Measurements from ENCODE around the gene OR6Q1. TPM values are rescaled to one million over a fixed set of nuclear protein-coding genes. Genes with fewer than 3 reads are reported as not detected.

The OR6Q1 gene
- total and polyA plus RNA-seq, 2 of the 13 experiments (the other 11 are each of a cell fraction or from before 2014, with no cell fraction given) = not detected

DNA sequence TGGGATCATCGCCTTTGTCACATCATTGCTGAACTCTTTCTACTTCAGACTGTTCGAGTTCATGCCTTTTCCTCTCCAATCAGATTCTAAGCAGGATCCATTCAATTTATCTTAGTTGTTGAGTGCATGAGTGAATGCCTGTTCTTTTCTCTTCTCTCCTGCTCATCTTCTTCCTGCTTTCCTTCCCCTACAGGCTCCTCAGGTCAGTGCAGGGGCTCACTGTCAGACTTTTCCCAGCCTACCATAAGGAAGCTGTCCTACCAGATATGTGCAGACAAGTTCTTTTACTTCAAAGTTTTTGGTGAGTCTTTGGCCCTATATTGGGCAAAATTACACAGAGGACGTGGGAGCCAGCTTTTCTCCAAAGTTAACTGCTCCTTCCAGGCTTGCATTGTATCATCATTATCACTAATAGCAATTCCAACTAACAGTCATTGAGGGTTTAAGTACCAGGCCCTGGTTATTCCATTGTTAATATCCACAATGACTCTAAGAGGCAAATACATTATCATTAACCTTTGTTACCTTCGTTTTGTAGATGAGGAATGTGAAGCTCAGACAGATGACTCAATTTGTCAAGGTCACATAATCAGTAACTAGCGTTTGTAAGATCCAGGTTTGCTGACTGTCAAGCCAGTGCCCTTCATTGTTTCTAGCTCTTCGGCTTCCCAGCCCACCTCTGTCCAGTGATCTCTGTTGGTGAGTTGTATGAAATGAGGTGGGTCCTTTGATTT lies 30.4 kb downstream of the OR6Q1 start (continued):
- TF ChIP-seq, protein P1, sequence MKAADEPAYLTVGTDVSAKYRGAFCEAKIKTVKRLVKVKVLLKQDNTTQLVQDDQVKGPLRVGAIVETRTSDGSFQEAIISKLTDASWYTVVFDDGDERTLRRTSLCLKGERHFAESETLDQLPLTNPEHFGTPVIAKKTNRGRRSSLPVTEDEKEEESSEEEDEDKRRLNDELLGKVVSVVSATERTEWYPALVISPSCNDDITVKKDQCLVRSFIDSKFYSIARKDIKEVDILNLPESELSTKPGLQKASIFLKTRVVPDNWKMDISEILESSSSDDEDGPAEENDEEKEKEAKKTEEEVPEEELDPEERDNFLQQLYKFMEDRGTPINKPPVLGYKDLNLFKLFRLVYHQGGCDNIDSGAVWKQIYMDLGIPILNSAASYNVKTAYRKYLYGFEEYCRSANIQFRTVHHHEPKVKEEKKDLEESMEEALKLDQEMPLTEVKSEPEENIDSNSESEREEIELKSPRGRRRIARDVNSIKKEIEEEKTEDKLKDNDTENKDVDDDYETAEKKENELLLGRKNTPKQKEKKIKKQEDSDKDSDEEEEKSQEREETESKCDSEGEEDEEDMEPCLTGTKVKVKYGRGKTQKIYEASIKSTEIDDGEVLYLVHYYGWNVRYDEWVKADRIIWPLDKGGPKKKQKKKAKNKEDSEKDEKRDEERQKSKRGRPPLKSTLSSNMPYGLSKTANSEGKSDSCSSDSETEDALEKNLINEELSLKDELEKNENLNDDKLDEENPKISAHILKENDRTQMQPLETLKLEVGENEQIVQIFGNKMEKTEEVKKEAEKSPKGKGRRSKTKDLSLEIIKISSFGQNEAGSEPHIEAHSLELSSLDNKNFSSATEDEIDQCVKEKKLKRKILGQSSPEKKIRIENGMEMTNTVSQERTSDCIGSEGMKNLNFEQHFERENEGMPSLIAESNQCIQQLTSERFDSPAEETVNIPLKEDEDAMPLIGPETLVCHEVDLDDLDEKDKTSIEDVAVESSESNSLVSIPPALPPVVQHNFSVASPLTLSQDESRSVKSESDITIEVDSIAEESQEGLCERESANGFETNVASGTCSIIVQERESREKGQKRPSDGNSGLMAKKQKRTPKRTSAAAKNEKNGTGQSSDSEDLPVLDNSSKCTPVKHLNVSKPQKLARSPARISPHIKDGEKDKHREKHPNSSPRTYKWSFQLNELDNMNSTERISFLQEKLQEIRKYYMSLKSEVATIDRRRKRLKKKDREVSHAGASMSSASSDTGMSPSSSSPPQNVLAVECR (CRISPR knock-in tag; IDR thresholded peaks at IDR 0.05; ENCODE audit: borderline replicate concordance) = no peak
- TF ChIP-seq, protein P2, sequence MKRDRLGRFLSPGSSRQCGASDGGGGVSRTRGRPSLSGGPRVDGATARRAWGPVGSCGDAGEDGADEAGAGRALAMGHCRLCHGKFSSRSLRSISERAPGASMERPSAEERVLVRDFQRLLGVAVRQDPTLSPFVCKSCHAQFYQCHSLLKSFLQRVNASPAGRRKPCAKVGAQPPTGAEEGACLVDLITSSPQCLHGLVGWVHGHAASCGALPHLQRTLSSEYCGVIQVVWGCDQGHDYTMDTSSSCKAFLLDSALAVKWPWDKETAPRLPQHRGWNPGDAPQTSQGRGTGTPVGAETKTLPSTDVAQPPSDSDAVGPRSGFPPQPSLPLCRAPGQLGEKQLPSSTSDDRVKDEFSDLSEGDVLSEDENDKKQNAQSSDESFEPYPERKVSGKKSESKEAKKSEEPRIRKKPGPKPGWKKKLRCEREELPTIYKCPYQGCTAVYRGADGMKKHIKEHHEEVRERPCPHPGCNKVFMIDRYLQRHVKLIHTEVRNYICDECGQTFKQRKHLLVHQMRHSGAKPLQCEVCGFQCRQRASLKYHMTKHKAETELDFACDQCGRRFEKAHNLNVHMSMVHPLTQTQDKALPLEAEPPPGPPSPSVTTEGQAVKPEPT (CRISPR knock-in tag; IDR thresholded peaks at IDR 0.05; ENCODE audit: low read depth) = no peak
- TF ChIP-seq, protein P3, sequence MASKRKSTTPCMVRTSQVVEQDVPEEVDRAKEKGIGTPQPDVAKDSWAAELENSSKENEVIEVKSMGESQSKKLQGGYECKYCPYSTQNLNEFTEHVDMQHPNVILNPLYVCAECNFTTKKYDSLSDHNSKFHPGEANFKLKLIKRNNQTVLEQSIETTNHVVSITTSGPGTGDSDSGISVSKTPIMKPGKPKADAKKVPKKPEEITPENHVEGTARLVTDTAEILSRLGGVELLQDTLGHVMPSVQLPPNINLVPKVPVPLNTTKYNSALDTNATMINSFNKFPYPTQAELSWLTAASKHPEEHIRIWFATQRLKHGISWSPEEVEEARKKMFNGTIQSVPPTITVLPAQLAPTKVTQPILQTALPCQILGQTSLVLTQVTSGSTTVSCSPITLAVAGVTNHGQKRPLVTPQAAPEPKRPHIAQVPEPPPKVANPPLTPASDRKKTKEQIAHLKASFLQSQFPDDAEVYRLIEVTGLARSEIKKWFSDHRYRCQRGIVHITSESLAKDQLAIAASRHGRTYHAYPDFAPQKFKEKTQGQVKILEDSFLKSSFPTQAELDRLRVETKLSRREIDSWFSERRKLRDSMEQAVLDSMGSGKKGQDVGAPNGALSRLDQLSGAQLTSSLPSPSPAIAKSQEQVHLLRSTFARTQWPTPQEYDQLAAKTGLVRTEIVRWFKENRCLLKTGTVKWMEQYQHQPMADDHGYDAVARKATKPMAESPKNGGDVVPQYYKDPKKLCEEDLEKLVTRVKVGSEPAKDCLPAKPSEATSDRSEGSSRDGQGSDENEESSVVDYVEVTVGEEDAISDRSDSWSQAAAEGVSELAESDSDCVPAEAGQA (IDR thresholded peaks at IDR 0.05; ENCODE audit: low read depth) = no peak
- TF ChIP-seq, protein P3 (CRISPR knock-in tag; IDR thresholded peaks at IDR 0.05; ENCODE audit: borderline replicate concordance) = no peak
- peak; percentile 80 for TF ChIP-seq HMG20A (CRISPR knock-in tag; IDR thresholded peaks at IDR 0.05; ENCODE audit: borderline replicate concordance)
- TF ChIP-seq ZNF136 (CRISPR knock-in tag; IDR thresholded peaks at IDR 0.05; ENCODE audit: low read depth) = peak; percentile 22; the same call in 1 of the 2 replicates
- TF ChIP-seq, protein P4, sequence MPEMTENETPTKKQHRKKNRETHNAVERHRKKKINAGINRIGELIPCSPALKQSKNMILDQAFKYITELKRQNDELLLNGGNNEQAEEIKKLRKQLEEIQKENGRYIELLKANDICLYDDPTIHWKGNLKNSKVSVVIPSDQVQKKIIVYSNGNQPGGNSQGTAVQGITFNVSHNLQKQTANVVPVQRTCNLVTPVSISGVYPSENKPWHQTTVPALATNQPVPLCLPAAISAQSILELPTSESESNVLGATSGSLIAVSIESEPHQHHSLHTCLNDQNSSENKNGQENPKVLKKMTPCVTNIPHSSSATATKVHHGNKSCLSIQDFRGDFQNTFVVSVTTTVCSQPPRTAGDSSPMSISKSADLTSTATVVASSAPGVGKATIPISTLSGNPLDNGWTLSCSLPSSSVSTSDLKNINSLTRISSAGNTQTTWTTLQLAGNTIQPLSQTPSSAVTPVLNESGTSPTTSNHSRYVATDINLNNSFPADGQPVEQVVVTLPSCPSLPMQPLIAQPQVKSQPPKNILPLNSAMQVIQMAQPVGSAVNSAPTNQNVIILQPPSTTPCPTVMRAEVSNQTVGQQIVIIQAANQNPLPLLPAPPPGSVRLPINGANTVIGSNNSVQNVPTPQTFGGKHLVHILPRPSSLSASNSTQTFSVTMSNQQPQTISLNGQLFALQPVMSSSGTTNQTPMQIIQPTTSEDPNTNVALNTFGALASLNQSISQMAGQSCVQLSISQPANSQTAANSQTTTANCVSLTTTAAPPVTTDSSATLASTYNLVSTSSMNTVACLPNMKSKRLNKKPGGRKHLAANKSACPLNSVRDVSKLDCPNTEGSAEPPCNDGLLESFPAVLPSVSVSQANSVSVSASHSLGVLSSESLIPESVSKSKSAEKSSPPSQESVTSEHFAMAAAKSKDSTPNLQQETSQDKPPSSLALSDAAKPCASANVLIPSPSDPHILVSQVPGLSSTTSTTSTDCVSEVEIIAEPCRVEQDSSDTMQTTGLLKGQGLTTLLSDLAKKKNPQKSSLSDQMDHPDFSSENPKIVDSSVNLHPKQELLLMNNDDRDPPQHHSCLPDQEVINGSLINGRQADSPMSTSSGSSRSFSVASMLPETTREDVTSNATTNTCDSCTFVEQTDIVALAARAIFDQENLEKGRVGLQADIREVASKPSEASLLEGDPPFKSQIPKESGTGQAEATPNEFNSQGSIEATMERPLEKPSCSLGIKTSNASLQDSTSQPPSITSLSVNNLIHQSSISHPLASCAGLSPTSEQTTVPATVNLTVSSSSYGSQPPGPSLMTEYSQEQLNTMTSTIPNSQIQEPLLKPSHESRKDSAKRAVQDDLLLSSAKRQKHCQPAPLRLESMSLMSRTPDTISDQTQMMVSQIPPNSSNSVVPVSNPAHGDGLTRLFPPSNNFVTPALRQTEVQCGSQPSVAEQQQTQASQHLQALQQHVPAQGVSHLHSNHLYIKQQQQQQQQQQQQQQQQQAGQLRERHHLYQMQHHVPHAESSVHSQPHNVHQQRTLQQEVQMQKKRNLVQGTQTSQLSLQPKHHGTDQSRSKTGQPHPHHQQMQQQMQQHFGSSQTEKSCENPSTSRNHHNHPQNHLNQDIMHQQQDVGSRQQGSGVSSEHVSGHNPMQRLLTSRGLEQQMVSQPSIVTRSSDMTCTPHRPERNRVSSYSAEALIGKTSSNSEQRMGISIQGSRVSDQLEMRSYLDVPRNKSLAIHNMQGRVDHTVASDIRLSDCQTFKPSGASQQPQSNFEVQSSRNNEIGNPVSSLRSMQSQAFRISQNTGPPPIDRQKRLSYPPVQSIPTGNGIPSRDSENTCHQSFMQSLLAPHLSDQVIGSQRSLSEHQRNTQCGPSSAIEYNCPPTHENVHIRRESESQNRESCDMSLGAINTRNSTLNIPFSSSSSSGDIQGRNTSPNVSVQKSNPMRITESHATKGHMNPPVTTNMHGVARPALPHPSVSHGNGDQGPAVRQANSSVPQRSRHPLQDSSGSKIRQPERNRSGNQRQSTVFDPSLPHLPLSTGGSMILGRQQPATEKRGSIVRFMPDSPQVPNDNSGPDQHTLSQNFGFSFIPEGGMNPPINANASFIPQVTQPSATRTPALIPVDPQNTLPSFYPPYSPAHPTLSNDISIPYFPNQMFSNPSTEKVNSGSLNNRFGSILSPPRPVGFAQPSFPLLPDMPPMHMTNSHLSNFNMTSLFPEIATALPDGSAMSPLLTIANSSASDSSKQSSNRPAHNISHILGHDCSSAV (CRISPR knock-in tag; IDR thresholded peaks at IDR 0.05; ENCODE audit: borderline replicate concordance) = no peak
